Body of pancreas (tissue), 4 donors: ENCODE results near the gene ST6GALNAC4. TPM values are rescaled to one million over a fixed set of nuclear protein-coding genes. Genes with fewer than 3 reads are reported as not detected.

ENCODE experiments used
- ATAC-seq: fragments of 150-250 bp; one replicate; pipeline ENCODE4 v1.9.1; 2016
- DNase-seq, 4 donors: peaks; one replicate each; pipeline ENCODE4 v3.0.0-alpha.2; 2019
- H3K27ac ChIP-seq, 4 donors: fragments of 200-600 bp; sonication (generic); 1 replicate in 3 of 4; 2 replicates in 1 of 4; pipeline versions ENCODE4 v1.5.1 to v1.6.1; 2016 to 2019; ENCODE audit warnings: mild to moderate bottlenecking in 1 of 4, mixed read lengths in 1 of 4, moderate library complexity in 1 of 4
- H3K27me3 ChIP-seq, 2 donors: fragments of 200-600 bp; sonication (generic); one replicate each; pipeline ENCODE4 v1.6.0; 2016; ENCODE audit warnings: mild to moderate bottlenecking in 1 of 2
- H3K36me3 ChIP-seq, 2 donors: fragments of 200-600 bp; sonication (generic); replicated peaks in 1 of 2; 2 replicates each; pipeline ENCODE4 v1.5.1; 2016; ENCODE audit warnings: low read depth in 2 of 2; ENCODE audit not compliant: insufficient read depth in 1 of 2
- H3K4me1 ChIP-seq: fragments of 200-600 bp; sonication (generic); one replicate; pipeline ENCODE4 v1.6.0; 2016
- H3K4me3 ChIP-seq, 2 donors: fragments of 200-600 bp; sonication (generic); 1 replicate in 1 of 2; 2 replicates in 1 of 2; pipeline ENCODE4 v1.5.1; 2016 to 2019
- H3K9me3 ChIP-seq, 3 donors: fragments of 200-600 bp; sonication (generic); 1 replicate in 2 of 3; 2 replicates in 1 of 3; pipeline ENCODE4 v1.5.1; 2016
- CTCF ChIP-seq, 7 experiments: fragments of 450-650 bp in 4 of 7; fragments of 200-600 bp in 3 of 7; sonication (generic) in 3 of 7; IDR thresholded peaks; one replicate each; pipeline ENCODE4 v1.5.1; 2016 to 2019; ENCODE audit warnings: antibody characterized with exemption in 7 of 7
- POLR2A ChIP-seq, 3 donors: fragments of 450-650 bp; IDR thresholded peaks; one replicate each; pipeline ENCODE4 v1.6.1; 2016; ENCODE audit warnings: antibody characterized with exemption in 3 of 3, mild to moderate bottlenecking in 2 of 3
- WGBS, 2 donors: methylation state at CpG; one replicate each; pipeline ENCODE4 v1.1.5; 2017; 5-methylcytosine and 5-hydroxymethylcytosine counted together
- intact Hi-C: fragments of 100-400 bp; cut with DNase I; formaldehyde crosslinking; loops from one replicate; pipeline ENCODE4 v1.15.1; 2023
- total RNA-seq, 2 donors: library from RNA; depleted of rRNA; stranded (reverse); fragments of >200 nt; gene quantifications; one replicate each; pipeline ENCODE4 v1.1.0, GENCODE V29; 2016

The ST6GALNAC4 gene
- total RNA-seq, 2 donors from 2014 or later, result 36.6 to 63.8 TPM

GRCh38 chr9:127937388-127938297 is 20.8 kb upstream of the ST6GALNAC4 start, which contains the start of gene DPM2:
Gene DPM2 (minus strand): TSS chr9:127937854. CDS start chr9:127937820, 34 bp downstream.
- Histone ChIP-seq H3K4me1 (peaks cover 31% of the 10 kb centered on the region), H3K4me3 (peak within 1 kb of the TSS; percentile 48 to 68), H3K9me3 (no peaks in the 10 kb centered on the region), H3K36me3 (no peaks in the 10 kb centered on the region), H3K27ac (peak within 1 kb of the TSS in 3 of 4 donors; percentile 3 to 49 (median 40)), H3K27me3 (no peaks in the 10 kb centered on the region)
- intact Hi-C loops, result no loop called here
- DNase-seq (peak; percentile 71 to 78 (median 76)), ATAC-seq (peak; percentile 81)
- peak; percentile 37 to 81 (median 79) for TF ChIP-seq POLR2A (IDR thresholded peaks at IDR 0.05)
- TF ChIP-seq CTCF (IDR thresholded peaks at IDR 0.05), result no peak
- 5 to 23% methylated on average over 25 to 60 of the region's 60 CpGs for WGBS, 2 donors

- Histone ChIP-seq H3K36me3 (no peaks in the 10 kb centered on the region), H3K27me3 (no peaks in the 10 kb centered on the region), H3K27ac (peak overlapping the region in 3 of 4 donors; percentile 3 to 49 (median 40)), H3K4me1 (peaks cover 31% of the 10 kb centered on the region), H3K4me3 (peak overlapping the region; percentile 48 to 68), H3K9me3 (no peaks in the 10 kb centered on the region)
- DNase-seq, result no peak
- TF ChIP-seq CTCF (IDR thresholded peaks at IDR 0.05) (no peak), POLR2A (IDR thresholded peaks at IDR 0.05) (no peak)
- intact Hi-C loops, result no loop called here
- ATAC-seq, result no peak
- 6 to 10% methylated on average over 7 of the region's 7 CpGs for WGBS, 2 donors
These were observed 20.2 kb upstream of the ST6GALNAC4 start for GRCh38 chr9:127937056-127937387.

- TF ChIP-seq POLR2A (IDR thresholded peaks at IDR 0.05), result no peak
- no peak for TF ChIP-seq CTCF (IDR thresholded peaks at IDR 0.05)
- no peak overlapping the region for H3K4me3 ChIP-seq
- ATAC-seq (no peak), DNase-seq (no peak)
- intact Hi-C loops, result no loop called here
- no peak overlapping the region for H3K27ac ChIP-seq
- H3K9me3 ChIP-seq, result no peaks in the 10 kb centered on the region
- WGBS, 2 donors, result 71 to 78% methylated on average over 14 of the region's 14 CpGs
- H3K27me3 ChIP-seq, result no peaks in the 10 kb centered on the region
- H3K36me3 ChIP-seq, result no peaks in the 10 kb centered on the region
- peaks cover 36% of the 10 kb centered on the region for H3K4me1 ChIP-seq
These were observed 19.6 kb upstream of the ST6GALNAC4 start for GRCh38 chr9:127936347-127936852.

- no peak for ATAC-seq
- DNase-seq, result no peak
- peaks cover 42% of the 10 kb centered on the region for H3K4me1 ChIP-seq
- no peak overlapping the region for H3K4me3 ChIP-seq
- intact Hi-C loops, result no loop called here
- TF ChIP-seq POLR2A (IDR thresholded peaks at IDR 0.05) (no peak), CTCF (IDR thresholded peaks at IDR 0.05) (no peak)
- H3K36me3 ChIP-seq, result no peaks in the 10 kb centered on the region
- H3K27me3 ChIP-seq, result no peaks in the 10 kb centered on the region
- 67 to 69% methylated on average over 4 of the region's 4 CpGs for whole genome bisulfite sequencing, 2 donors
- H3K27ac ChIP-seq, result no peak overlapping the region
- H3K9me3 ChIP-seq, result no peaks in the 10 kb centered on the region
These were observed 19.0 kb upstream of the ST6GALNAC4 start for GRCh38 chr9:127935765-127936221.
